Measurements from ENCODE around the gene CTIF.

GRCh38 chr18:48762836-48763718, 224.2 kb downstream of the CTIF start:
- TF ChIP-seq CTCF (IDR thresholded peaks at IDR 0.05): no peak
- no peak for TF ChIP-seq POLR2A (IDR thresholded peaks at IDR 0.05)
- no peak for TF ChIP-seq POLR2AphosphoS5 (IDR thresholded peaks at IDR 0.05; ENCODE audit: insufficient read depth in 1 of 2, low read depth in 1 of 2)
